Measurements from ENCODE around the gene DEGS2. TPM values are rescaled to one million over a fixed set of nuclear protein-coding genes. Genes with fewer than 3 reads are reported as not detected.

The DEGS2 gene
- total RNA-seq, 1 experiment from 2014 or later = 1.6 TPM

DNA sequence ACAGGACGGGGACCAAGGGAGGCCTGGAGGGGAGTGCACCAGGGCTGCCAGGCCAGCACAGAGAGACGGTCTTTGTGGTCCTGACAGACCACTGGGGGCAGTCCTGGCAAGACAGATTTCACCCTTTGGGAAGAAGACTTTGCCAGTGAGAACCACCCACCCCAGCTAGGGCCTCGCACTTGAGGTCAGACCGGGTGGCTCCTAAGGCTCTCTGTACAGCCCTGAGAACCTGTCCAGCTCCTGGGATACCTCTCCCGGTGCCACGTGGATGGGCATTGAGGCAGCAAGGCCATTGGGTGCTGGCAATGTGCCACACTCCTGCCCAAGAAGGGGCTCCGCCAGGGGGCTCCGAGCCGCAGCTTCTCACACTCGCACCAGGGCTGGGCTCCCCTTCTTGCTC, 42.4 kb downstream of the DEGS2 start:
- ChIA-PET POLR2A (no interaction called here), CTCF (interaction anchor here (1.3 to 3.2 kb wide), 4 partner anchors 9 to 76 kb away, joined by 5 to 13 read pairs (median 6); no protein-coding TSS in a partner anchor)
- Mint-ChIP-seq H3K27me3 (ENCODE audit: low read depth) (no peaks in the 10 kb centered on the region), H3K4me1 (no peaks in the 10 kb centered on the region), H3K36me3 (no peaks in the 10 kb centered on the region), H3K9me3 (no peaks in the 10 kb centered on the region), H3K4me3 (no peak overlapping the region), H3K27ac (no peak overlapping the region)
- ATAC-seq (peak; percentile 35; the same call in 1 of the 2 replicates), DNase-seq (ENCODE audit: low spot score) (no peak)
- no peak for TF ChIP-seq ESRRA (CRISPR knock-in tag; IDR thresholded peaks at IDR 0.05; ENCODE audit: borderline replicate concordance)
- TF ChIP-seq, protein P1, sequence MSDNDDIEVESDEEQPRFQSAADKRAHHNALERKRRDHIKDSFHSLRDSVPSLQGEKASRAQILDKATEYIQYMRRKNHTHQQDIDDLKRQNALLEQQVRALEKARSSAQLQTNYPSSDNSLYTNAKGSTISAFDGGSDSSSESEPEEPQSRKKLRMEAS (CRISPR knock-in tag; IDR thresholded peaks at IDR 0.05) = no peak
- no peak for TF ChIP-seq ZBTB21 (CRISPR knock-in tag; IDR thresholded peaks at IDR 0.05; ENCODE audit: borderline replicate concordance)
- TF ChIP-seq FOXK1 (CRISPR knock-in tag; IDR thresholded peaks at IDR 0.05) = no peak
- TF ChIP-seq, protein P2, sequence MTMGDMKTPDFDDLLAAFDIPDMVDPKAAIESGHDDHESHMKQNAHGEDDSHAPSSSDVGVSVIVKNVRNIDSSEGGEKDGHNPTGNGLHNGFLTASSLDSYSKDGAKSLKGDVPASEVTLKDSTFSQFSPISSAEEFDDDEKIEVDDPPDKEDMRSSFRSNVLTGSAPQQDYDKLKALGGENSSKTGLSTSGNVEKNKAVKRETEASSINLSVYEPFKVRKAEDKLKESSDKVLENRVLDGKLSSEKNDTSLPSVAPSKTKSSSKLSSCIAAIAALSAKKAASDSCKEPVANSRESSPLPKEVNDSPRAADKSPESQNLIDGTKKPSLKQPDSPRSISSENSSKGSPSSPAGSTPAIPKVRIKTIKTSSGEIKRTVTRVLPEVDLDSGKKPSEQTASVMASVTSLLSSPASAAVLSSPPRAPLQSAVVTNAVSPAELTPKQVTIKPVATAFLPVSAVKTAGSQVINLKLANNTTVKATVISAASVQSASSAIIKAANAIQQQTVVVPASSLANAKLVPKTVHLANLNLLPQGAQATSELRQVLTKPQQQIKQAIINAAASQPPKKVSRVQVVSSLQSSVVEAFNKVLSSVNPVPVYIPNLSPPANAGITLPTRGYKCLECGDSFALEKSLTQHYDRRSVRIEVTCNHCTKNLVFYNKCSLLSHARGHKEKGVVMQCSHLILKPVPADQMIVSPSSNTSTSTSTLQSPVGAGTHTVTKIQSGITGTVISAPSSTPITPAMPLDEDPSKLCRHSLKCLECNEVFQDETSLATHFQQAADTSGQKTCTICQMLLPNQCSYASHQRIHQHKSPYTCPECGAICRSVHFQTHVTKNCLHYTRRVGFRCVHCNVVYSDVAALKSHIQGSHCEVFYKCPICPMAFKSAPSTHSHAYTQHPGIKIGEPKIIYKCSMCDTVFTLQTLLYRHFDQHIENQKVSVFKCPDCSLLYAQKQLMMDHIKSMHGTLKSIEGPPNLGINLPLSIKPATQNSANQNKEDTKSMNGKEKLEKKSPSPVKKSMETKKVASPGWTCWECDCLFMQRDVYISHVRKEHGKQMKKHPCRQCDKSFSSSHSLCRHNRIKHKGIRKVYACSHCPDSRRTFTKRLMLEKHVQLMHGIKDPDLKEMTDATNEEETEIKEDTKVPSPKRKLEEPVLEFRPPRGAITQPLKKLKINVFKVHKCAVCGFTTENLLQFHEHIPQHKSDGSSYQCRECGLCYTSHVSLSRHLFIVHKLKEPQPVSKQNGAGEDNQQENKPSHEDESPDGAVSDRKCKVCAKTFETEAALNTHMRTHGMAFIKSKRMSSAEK (CRISPR knock-in tag; IDR thresholded peaks at IDR 0.05; ENCODE audit: borderline replicate concordance) = no peak
- no peak for TF ChIP-seq SMAD3 (CRISPR knock-in tag; IDR thresholded peaks at IDR 0.05; ENCODE audit: borderline replicate concordance)
- TF ChIP-seq, protein P3, sequence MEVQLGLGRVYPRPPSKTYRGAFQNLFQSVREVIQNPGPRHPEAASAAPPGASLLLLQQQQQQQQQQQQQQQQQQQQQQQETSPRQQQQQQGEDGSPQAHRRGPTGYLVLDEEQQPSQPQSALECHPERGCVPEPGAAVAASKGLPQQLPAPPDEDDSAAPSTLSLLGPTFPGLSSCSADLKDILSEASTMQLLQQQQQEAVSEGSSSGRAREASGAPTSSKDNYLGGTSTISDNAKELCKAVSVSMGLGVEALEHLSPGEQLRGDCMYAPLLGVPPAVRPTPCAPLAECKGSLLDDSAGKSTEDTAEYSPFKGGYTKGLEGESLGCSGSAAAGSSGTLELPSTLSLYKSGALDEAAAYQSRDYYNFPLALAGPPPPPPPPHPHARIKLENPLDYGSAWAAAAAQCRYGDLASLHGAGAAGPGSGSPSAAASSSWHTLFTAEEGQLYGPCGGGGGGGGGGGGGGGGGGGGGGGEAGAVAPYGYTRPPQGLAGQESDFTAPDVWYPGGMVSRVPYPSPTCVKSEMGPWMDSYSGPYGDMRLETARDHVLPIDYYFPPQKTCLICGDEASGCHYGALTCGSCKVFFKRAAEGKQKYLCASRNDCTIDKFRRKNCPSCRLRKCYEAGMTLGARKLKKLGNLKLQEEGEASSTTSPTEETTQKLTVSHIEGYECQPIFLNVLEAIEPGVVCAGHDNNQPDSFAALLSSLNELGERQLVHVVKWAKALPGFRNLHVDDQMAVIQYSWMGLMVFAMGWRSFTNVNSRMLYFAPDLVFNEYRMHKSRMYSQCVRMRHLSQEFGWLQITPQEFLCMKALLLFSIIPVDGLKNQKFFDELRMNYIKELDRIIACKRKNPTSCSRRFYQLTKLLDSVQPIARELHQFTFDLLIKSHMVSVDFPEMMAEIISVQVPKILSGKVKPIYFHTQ (CRISPR knock-in tag; IDR thresholded peaks at IDR 0.05) = no peak
- TF ChIP-seq, protein P4, sequence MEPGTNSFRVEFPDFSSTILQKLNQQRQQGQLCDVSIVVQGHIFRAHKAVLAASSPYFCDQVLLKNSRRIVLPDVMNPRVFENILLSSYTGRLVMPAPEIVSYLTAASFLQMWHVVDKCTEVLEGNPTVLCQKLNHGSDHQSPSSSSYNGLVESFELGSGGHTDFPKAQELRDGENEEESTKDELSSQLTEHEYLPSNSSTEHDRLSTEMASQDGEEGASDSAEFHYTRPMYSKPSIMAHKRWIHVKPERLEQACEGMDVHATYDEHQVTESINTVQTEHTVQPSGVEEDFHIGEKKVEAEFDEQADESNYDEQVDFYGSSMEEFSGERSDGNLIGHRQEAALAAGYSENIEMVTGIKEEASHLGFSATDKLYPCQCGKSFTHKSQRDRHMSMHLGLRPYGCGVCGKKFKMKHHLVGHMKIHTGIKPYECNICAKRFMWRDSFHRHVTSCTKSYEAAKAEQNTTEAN (CRISPR knock-in tag; IDR thresholded peaks at IDR 0.05) = no peak
- TF ChIP-seq FOXP1 (CRISPR knock-in tag; IDR thresholded peaks at IDR 0.05; ENCODE audit: borderline replicate concordance) = no peak
- TF ChIP-seq ZNF138 (CRISPR knock-in tag; conservative IDR thresholded peaks at IDR 0.05) = no peak
- TF ChIP-seq, protein P5, sequence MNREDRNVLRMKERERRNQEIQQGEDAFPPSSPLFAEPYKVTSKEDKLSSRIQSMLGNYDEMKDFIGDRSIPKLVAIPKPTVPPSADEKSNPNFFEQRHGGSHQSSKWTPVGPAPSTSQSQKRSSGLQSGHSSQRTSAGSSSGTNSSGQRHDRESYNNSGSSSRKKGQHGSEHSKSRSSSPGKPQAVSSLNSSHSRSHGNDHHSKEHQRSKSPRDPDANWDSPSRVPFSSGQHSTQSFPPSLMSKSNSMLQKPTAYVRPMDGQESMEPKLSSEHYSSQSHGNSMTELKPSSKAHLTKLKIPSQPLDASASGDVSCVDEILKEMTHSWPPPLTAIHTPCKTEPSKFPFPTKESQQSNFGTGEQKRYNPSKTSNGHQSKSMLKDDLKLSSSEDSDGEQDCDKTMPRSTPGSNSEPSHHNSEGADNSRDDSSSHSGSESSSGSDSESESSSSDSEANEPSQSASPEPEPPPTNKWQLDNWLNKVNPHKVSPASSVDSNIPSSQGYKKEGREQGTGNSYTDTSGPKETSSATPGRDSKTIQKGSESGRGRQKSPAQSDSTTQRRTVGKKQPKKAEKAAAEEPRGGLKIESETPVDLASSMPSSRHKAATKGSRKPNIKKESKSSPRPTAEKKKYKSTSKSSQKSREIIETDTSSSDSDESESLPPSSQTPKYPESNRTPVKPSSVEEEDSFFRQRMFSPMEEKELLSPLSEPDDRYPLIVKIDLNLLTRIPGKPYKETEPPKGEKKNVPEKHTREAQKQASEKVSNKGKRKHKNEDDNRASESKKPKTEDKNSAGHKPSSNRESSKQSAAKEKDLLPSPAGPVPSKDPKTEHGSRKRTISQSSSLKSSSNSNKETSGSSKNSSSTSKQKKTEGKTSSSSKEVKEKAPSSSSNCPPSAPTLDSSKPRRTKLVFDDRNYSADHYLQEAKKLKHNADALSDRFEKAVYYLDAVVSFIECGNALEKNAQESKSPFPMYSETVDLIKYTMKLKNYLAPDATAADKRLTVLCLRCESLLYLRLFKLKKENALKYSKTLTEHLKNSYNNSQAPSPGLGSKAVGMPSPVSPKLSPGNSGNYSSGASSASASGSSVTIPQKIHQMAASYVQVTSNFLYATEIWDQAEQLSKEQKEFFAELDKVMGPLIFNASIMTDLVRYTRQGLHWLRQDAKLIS (CRISPR knock-in tag; IDR thresholded peaks at IDR 0.05; ENCODE audit: borderline replicate concordance) = no peak
- TF ChIP-seq, protein P6, sequence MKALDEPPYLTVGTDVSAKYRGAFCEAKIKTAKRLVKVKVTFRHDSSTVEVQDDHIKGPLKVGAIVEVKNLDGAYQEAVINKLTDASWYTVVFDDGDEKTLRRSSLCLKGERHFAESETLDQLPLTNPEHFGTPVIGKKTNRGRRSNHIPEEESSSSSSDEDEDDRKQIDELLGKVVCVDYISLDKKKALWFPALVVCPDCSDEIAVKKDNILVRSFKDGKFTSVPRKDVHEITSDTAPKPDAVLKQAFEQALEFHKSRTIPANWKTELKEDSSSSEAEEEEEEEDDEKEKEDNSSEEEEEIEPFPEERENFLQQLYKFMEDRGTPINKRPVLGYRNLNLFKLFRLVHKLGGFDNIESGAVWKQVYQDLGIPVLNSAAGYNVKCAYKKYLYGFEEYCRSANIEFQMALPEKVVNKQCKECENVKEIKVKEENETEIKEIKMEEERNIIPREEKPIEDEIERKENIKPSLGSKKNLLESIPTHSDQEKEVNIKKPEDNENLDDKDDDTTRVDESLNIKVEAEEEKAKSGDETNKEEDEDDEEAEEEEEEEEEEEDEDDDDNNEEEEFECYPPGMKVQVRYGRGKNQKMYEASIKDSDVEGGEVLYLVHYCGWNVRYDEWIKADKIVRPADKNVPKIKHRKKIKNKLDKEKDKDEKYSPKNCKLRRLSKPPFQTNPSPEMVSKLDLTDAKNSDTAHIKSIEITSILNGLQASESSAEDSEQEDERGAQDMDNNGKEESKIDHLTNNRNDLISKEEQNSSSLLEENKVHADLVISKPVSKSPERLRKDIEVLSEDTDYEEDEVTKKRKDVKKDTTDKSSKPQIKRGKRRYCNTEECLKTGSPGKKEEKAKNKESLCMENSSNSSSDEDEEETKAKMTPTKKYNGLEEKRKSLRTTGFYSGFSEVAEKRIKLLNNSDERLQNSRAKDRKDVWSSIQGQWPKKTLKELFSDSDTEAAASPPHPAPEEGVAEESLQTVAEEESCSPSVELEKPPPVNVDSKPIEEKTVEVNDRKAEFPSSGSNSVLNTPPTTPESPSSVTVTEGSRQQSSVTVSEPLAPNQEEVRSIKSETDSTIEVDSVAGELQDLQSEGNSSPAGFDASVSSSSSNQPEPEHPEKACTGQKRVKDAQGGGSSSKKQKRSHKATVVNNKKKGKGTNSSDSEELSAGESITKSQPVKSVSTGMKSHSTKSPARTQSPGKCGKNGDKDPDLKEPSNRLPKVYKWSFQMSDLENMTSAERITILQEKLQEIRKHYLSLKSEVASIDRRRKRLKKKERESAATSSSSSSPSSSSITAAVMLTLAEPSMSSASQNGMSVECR (CRISPR knock-in tag; IDR thresholded peaks at IDR 0.05; ENCODE audit: borderline replicate concordance) = no peak
- TF ChIP-seq, protein P7, sequence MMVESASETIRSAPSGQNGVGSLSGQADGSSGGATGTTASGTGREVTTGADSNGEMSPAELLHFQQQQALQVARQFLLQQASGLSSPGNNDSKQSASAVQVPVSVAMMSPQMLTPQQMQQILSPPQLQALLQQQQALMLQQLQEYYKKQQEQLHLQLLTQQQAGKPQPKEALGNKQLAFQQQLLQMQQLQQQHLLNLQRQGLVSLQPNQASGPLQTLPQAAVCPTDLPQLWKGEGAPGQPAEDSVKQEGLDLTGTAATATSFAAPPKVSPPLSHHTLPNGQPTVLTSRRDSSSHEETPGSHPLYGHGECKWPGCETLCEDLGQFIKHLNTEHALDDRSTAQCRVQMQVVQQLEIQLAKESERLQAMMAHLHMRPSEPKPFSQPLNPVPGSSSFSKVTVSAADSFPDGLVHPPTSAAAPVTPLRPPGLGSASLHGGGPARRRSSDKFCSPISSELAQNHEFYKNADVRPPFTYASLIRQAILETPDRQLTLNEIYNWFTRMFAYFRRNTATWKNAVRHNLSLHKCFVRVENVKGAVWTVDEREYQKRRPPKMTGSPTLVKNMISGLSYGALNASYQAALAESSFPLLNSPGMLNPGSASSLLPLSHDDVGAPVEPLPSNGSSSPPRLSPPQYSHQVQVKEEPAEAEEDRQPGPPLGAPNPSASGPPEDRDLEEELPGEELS (CRISPR knock-in tag; IDR thresholded peaks at IDR 0.05) = no peak
- TF ChIP-seq, protein P8, sequence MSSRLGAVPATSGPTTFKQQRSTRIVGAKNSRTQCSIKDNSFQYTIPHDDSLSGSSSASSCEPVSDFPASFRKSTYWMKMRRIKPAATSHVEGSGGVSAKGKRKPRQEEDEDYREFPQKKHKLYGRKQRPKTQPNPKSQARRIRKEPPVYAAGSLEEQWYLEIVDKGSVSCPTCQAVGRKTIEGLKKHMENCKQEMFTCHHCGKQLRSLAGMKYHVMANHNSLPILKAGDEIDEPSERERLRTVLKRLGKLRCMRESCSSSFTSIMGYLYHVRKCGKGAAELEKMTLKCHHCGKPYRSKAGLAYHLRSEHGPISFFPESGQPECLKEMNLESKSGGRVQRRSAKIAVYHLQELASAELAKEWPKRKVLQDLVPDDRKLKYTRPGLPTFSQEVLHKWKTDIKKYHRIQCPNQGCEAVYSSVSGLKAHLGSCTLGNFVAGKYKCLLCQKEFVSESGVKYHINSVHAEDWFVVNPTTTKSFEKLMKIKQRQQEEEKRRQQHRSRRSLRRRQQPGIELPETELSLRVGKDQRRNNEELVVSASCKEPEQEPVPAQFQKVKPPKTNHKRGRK (CRISPR knock-in tag; IDR thresholded peaks at IDR 0.05; ENCODE audit: borderline replicate concordance) = no peak
- TF ChIP-seq NFE2L1 (CRISPR knock-in tag; IDR thresholded peaks at IDR 0.05) = no peak
- no peak for TF ChIP-seq ZNF121 (CRISPR knock-in tag; IDR thresholded peaks at IDR 0.05)

Measured in WTC11 (cell line).